A673 (cell line): ENCODE results near the gene STEAP4.

Source experiments
- CTCF ChIP-seq: fragments of 300-800, 200-600 bp; sonication (generic); conservative IDR thresholded peaks from 2 replicates; pipeline ENCODE4 v1.5.1; 2017; ENCODE audit warnings: low read depth, mild to moderate bottlenecking, antibody characterized with exemption, low read length, moderate library complexity, mixed read lengths
- EZH2 ChIP-seq: fragments of 200-600 bp; sonication (generic); IDR thresholded peaks from 2 replicates; pipeline ENCODE4 v1.6.1; 2017; ENCODE audit warnings: borderline replicate concordance, low read depth, mild to moderate bottlenecking, mixed read lengths, antibody characterized with exemption, low read length; ENCODE audit not compliant: poor library complexity, severe bottlenecking

- TF ChIP-seq CTCF (no peak), EZH2 (no peak)
Observed at GRCh38 chr7:88223265-88223664, 83.4 kb downstream of the STEAP4 start.
